ENCODE results near the gene CBARP. TPM values are rescaled to one million over a fixed set of nuclear protein-coding genes. Genes with fewer than 3 reads are reported as not detected.

CBARP gene
- total and polyA plus RNA-seq, 9 of the 15 experiments (the other 6 are each of a cell fraction or from before 2014, with no cell fraction given) = 0.03 to 8.9 (median 1.2) TPM; not detected in 1

DNA sequence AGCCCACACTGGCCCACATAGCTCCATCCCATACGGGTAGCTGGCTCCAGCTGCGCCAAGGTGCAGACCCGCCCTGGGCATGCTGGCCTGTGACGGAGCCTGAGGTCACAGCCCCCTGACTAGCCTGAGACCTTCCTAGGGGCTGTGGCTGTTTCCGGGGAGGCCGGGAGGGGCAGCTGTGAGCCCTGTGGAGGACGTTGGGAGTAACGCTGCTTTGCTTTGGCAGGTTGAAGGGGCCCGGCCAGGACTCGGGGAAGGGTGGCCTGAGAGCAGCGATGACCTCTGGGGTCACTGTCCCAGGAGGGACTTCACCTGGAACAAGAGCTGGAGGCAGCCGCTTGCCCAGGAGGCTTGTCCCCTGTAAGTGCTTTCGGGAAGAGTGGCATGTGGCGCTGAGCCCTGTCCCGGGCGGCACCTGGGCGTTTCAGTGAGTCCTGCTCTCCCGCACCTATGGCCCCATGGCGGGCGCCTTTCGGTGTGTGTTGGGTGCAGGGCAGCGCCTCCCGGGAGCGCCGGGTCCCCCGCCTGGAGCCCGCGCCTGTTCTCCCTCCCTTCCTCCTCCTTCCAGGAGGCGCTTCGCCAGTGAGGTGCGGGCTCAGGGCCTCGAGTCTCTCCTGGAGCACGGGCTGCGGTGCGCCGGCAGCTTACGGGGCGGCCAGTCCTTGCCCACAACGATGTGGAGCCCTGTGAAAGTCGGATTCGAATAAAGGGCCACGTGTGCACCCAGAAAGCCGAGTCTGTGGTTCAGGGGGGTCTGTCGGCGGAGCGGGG is 36.5 kb upstream of the CBARP start (continued):
- no peak for TF ChIP-seq BCL6 (CRISPR knock-in tag; IDR thresholded peaks at IDR 0.05)
- TF ChIP-seq, protein P1, sequence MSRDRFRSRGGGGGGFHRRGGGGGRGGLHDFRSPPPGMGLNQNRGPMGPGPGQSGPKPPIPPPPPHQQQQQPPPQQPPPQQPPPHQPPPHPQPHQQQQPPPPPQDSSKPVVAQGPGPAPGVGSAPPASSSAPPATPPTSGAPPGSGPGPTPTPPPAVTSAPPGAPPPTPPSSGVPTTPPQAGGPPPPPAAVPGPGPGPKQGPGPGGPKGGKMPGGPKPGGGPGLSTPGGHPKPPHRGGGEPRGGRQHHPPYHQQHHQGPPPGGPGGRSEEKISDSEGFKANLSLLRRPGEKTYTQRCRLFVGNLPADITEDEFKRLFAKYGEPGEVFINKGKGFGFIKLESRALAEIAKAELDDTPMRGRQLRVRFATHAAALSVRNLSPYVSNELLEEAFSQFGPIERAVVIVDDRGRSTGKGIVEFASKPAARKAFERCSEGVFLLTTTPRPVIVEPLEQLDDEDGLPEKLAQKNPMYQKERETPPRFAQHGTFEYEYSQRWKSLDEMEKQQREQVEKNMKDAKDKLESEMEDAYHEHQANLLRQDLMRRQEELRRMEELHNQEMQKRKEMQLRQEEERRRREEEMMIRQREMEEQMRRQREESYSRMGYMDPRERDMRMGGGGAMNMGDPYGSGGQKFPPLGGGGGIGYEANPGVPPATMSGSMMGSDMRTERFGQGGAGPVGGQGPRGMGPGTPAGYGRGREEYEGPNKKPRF (IDR thresholded peaks at IDR 0.05; ENCODE audit: low read depth, low read length) = no peak
- TF ChIP-seq, protein P2, sequence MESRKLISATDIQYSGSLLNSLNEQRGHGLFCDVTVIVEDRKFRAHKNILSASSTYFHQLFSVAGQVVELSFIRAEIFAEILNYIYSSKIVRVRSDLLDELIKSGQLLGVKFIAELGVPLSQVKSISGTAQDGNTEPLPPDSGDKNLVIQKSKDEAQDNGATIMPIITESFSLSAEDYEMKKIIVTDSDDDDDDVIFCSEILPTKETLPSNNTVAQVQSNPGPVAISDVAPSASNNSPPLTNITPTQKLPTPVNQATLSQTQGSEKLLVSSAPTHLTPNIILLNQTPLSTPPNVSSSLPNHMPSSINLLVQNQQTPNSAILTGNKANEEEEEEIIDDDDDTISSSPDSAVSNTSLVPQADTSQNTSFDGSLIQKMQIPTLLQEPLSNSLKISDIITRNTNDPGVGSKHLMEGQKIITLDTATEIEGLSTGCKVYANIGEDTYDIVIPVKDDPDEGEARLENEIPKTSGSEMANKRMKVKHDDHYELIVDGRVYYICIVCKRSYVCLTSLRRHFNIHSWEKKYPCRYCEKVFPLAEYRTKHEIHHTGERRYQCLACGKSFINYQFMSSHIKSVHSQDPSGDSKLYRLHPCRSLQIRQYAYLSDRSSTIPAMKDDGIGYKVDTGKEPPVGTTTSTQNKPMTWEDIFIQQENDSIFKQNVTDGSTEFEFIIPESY (CRISPR knock-in tag; IDR thresholded peaks at IDR 0.05) = no peak
- no peak for TF ChIP-seq ZHX1 (conservative IDR thresholded peaks at IDR 0.05; ENCODE audit: low read length)
- TF ChIP-seq NCOA1 (IDR thresholded peaks at IDR 0.05; ENCODE audit: low read depth) = no peak
- TF ChIP-seq SMARCB1 (IDR thresholded peaks at IDR 0.05; ENCODE audit: insufficient read length, low read depth) = no peak
- no peak for TF ChIP-seq ATF3 (IDR thresholded peaks at IDR 0.05)
- TF ChIP-seq ATF3 (CRISPR knock-in tag; conservative IDR thresholded peaks at IDR 0.05) = no peak
- no peak for TF ChIP-seq NRF1 (conservative IDR thresholded peaks at IDR 0.05 in 1 of 2, IDR thresholded peaks at IDR 0.05 in 1 of 2)
- peak; percentile 51; the same call in 1 of the 2 replicates for TF ChIP-seq GABPB1 (CRISPR knock-in tag; IDR thresholded peaks at IDR 0.05)
- TF ChIP-seq ELF4 (CRISPR knock-in tag; IDR thresholded peaks at IDR 0.05) = no peak
- TF ChIP-seq, protein P3, sequence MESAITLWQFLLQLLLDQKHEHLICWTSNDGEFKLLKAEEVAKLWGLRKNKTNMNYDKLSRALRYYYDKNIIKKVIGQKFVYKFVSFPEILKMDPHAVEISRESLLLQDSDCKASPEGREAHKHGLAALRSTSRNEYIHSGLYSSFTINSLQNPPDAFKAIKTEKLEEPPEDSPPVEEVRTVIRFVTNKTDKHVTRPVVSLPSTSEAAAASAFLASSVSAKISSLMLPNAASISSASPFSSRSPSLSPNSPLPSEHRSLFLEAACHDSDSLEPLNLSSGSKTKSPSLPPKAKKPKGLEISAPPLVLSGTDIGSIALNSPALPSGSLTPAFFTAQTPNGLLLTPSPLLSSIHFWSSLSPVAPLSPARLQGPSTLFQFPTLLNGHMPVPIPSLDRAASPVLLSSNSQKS (CRISPR knock-in tag; IDR thresholded peaks at IDR 0.05) = no peak
- TF ChIP-seq SP2 (IDR thresholded peaks at IDR 0.05; ENCODE audit: extremely low read depth, low read depth, low read length, poor library complexity, severe bottlenecking) = no peak
- no peak for TF ChIP-seq MTA1 (IDR thresholded peaks at IDR 0.05; ENCODE audit: borderline replicate concordance)
- no peak for TF ChIP-seq ZNF316 (IDR thresholded peaks at IDR 0.05)
- no peak for TF ChIP-seq CHD4 (IDR thresholded peaks at IDR 0.05; ENCODE audit: insufficient read depth, insufficient replicate concordance, low read depth, low read length, poor library complexity, severe bottlenecking)
- TF ChIP-seq ZNF75A (CRISPR knock-in tag; IDR thresholded peaks at IDR 0.05) = no peak
- TF ChIP-seq GTF2A2 (tag; IDR thresholded peaks at IDR 0.05) = no peak
- TF ChIP-seq CBX1 (IDR thresholded peaks at IDR 0.05; ENCODE audit: low read depth) = 0 out of 2 replicates have a peak, but pooled peaks have one; percentile 22
- no peak for TF ChIP-seq TSC22D4 (tag; IDR thresholded peaks at IDR 0.05)

Data from K562 (cell line).